Vagina (tissue), 2 donors: ENCODE data around the gene PDE3A. TPM values are rescaled to one million over a fixed set of nuclear protein-coding genes. Genes with fewer than 3 reads are reported as not detected.

ENCODE experiments used
- DNase-seq, 2 donors: peaks; one replicate each; pipeline ENCODE4 v3.0.0-alpha.2; 2017; ENCODE audit errors: extremely low spot score in 2 of 2
- H3K27ac ChIP-seq: fragments of 200-600 bp; sonication (generic); one replicate; pipeline ENCODE4 v1.5.1; 2019
- H3K27me3 ChIP-seq: fragments of 200-600 bp; sonication (generic); one replicate; pipeline ENCODE4 v1.5.1; 2019
- H3K36me3 ChIP-seq, 2 donors: fragments of 200-600 bp; sonication (generic); one replicate each; pipeline ENCODE4 v1.5.1; 2017 to 2019
- H3K4me1 ChIP-seq: fragments of 200-600 bp; sonication (generic); one replicate; pipeline ENCODE4 v1.5.1; 2019
- H3K4me3 ChIP-seq, 2 donors: fragments of 200-600 bp; sonication (generic); 1 replicate in 1 of 2; 2 replicates in 1 of 2; pipeline ENCODE4 v1.5.1; 2016 to 2019
- H3K9me3 ChIP-seq: fragments of 200-600 bp; sonication (generic); one replicate; pipeline ENCODE4 v1.5.1; 2019
- CTCF ChIP-seq, 3 experiments: fragments of 450-650 bp in 2 of 3; fragments of 200-600 bp in 1 of 3; sonication (generic) in 1 of 3; IDR thresholded peaks; one replicate each; pipeline ENCODE4 v1.5.1; 2017 to 2019; ENCODE audit warnings: antibody characterized with exemption in 3 of 3, mild to moderate bottlenecking in 2 of 3, moderate library complexity in 2 of 3
- POLR2A ChIP-seq, 2 donors: fragments of 450-650 bp; IDR thresholded peaks; one replicate each; pipeline ENCODE4 v1.6.1; 2017; ENCODE audit warnings: antibody characterized with exemption in 2 of 2, mild to moderate bottlenecking in 2 of 2, moderate library complexity in 2 of 2
- POLR2AphosphoS5 ChIP-seq, 2 donors: sonication (generic); formaldehyde crosslinking; IDR thresholded peaks; one replicate each; pipeline ENCODE4 v1.9.0; 2017; ENCODE audit warnings: antibody characterized with exemption in 2 of 2, mild to moderate bottlenecking in 2 of 2, low read depth in 1 of 2; ENCODE audit not compliant: insufficient read depth in 1 of 2
- intact Hi-C: fragments of 100-400 bp; cut with DNase I; formaldehyde crosslinking; loops from one replicate; pipeline ENCODE4 v1.15.1; 2023
- total RNA-seq: library from RNA; depleted of rRNA; stranded (reverse); fragments of >200 nt; gene quantifications from one replicate; pipeline ENCODE4 v1.2.3, GENCODE V29; 2016

PDE3A gene
- total RNA-seq, 1 donor from 2014 or later: 9.6 TPM

GRCh38 chr12:20486233-20486632, 117.9 kb downstream of the PDE3A start:
- intact Hi-C loops: no loop called here
- no peaks in the 10 kb centered on the region for H3K9me3 ChIP-seq
- H3K4me1 ChIP-seq: peaks cover 5% of the 10 kb centered on the region
- no peak overlapping the region for H3K4me3 ChIP-seq
- no peaks in the 10 kb centered on the region for H3K27me3 ChIP-seq
- TF ChIP-seq POLR2A (IDR thresholded peaks at IDR 0.05): no peak
- TF ChIP-seq CTCF (IDR thresholded peaks at IDR 0.05): no peak
- no peak for TF ChIP-seq POLR2AphosphoS5 (IDR thresholded peaks at IDR 0.05; ENCODE audit: insufficient read depth in 1 of 2, low read depth in 1 of 2)
- H3K36me3 ChIP-seq: no peaks in the 10 kb centered on the region
- DNase-seq: no peak
- no peak overlapping the region for H3K27ac ChIP-seq

- peaks cover 5% of the 10 kb centered on the region for H3K4me1 ChIP-seq
- H3K9me3 ChIP-seq: no peaks in the 10 kb centered on the region
- no peak overlapping the region for H3K4me3 ChIP-seq
- H3K27me3 ChIP-seq: no peaks in the 10 kb centered on the region
- no peaks in the 10 kb centered on the region for H3K36me3 ChIP-seq
- no peak for DNase-seq
- no peak for TF ChIP-seq CTCF (IDR thresholded peaks at IDR 0.05)
- TF ChIP-seq POLR2AphosphoS5 (IDR thresholded peaks at IDR 0.05; ENCODE audit: insufficient read depth in 1 of 2, low read depth in 1 of 2): no peak
- TF ChIP-seq POLR2A (IDR thresholded peaks at IDR 0.05): no peak
- no peak overlapping the region for H3K27ac ChIP-seq
- intact Hi-C loops: no loop called here
Measured at GRCh38 chr12:20487519-20487918, 119.2 kb downstream of the PDE3A start.

GRCh38 chr12:20489645-20490044, 121.3 kb downstream of the PDE3A start:
- DNase-seq: no peak
- Histone ChIP-seq H3K27ac (no peak overlapping the region), H3K4me3 (no peak overlapping the region), H3K9me3 (no peaks in the 10 kb centered on the region), H3K27me3 (no peaks in the 10 kb centered on the region), H3K4me1 (peaks cover 5% of the 10 kb centered on the region), H3K36me3 (no peaks in the 10 kb centered on the region)
- intact Hi-C loops: no loop called here
- TF ChIP-seq POLR2A (IDR thresholded peaks at IDR 0.05) (no peak), CTCF (IDR thresholded peaks at IDR 0.05) (no peak), POLR2AphosphoS5 (IDR thresholded peaks at IDR 0.05; ENCODE audit: insufficient read depth in 1 of 2, low read depth in 1 of 2) (no peak)

GRCh38 chr12:20490213-20490612, 121.9 kb downstream of the PDE3A start:
- no peak overlapping the region for H3K4me3 ChIP-seq

GRCh38 chr12:20491290-20491689, 123.0 kb downstream of the PDE3A start:
- TF ChIP-seq CTCF (IDR thresholded peaks at IDR 0.05): no peak
- no peak for TF ChIP-seq POLR2A (IDR thresholded peaks at IDR 0.05)
- TF ChIP-seq POLR2AphosphoS5 (IDR thresholded peaks at IDR 0.05; ENCODE audit: insufficient read depth in 1 of 2, low read depth in 1 of 2): no peak
- no peak overlapping the region for H3K4me3 ChIP-seq
- no peaks in the 10 kb centered on the region for H3K9me3 ChIP-seq
- DNase-seq: no peak
- peaks cover 5% of the 10 kb centered on the region for H3K4me1 ChIP-seq
- intact Hi-C loops: no loop called here
- no peak overlapping the region for H3K27ac ChIP-seq
- no peaks in the 10 kb centered on the region for H3K27me3 ChIP-seq
- H3K36me3 ChIP-seq: no peaks in the 10 kb centered on the region

More at GRCh38 chr12:20490213-20490612, 121.9 kb downstream of the PDE3A start:
- no peaks in the 10 kb centered on the region for H3K36me3 ChIP-seq
- no peak for DNase-seq
- H3K27ac ChIP-seq: no peak overlapping the region
- intact Hi-C loops: no loop called here
- peaks cover 5% of the 10 kb centered on the region for H3K4me1 ChIP-seq
- H3K27me3 ChIP-seq: no peaks in the 10 kb centered on the region
- H3K9me3 ChIP-seq: no peaks in the 10 kb centered on the region
- TF ChIP-seq POLR2A (IDR thresholded peaks at IDR 0.05) (no peak), POLR2AphosphoS5 (IDR thresholded peaks at IDR 0.05; ENCODE audit: insufficient read depth in 1 of 2, low read depth in 1 of 2) (no peak), CTCF (IDR thresholded peaks at IDR 0.05) (no peak)
